GM10847 (cell line): ENCODE data around the gene DYNC1I1.

Experiments used
- POLR2A ChIP-seq: IDR thresholded peaks from 2 replicates; pipeline ENCODE4 v1.6.1; 2011; ENCODE audit not compliant: insufficient read length; ENCODE audit errors: extremely low read depth

The DYNC1I1 gene

GRCh38 chr7:95931460-95932232 lies 159.3 kb downstream of the DYNC1I1 start:
- no peak for TF ChIP-seq POLR2A

GRCh38 chr7:95933618-95934017 lies 161.3 kb downstream of the DYNC1I1 start:
- TF ChIP-seq POLR2A = no peak

- TF ChIP-seq POLR2A = no peak
Observed at GRCh38 chr7:95950698-95951097, 178.3 kb downstream of the DYNC1I1 start.

GRCh38 chr7:95951531-95951930 lies 179.2 kb downstream of the DYNC1I1 start:
- no peak for TF ChIP-seq POLR2A

GRCh38 chr7:95951997-95952795 lies 179.8 kb downstream of the DYNC1I1 start:
- no peak for TF ChIP-seq POLR2A

GRCh38 chr7:95952851-95953250 lies 180.5 kb downstream of the DYNC1I1 start:
- no peak for TF ChIP-seq POLR2A

- TF ChIP-seq POLR2A = no peak
Observed at GRCh38 chr7:95955748-95956147, 183.4 kb downstream of the DYNC1I1 start.

- TF ChIP-seq POLR2A = no peak
Observed at GRCh38 chr7:95957510-95957909, 185.2 kb downstream of the DYNC1I1 start.

GRCh38 chr7:95960706-95961244 lies 188.4 kb downstream of the DYNC1I1 start:
- TF ChIP-seq POLR2A = no peak

GRCh38 chr7:95963446-95963990 lies 191.2 kb downstream of the DYNC1I1 start:
- no peak for TF ChIP-seq POLR2A

GRCh38 chr7:95971716-95972115 lies 199.4 kb downstream of the DYNC1I1 start:
- TF ChIP-seq POLR2A = no peak

GRCh38 chr7:95972523-95972922 lies 200.2 kb downstream of the DYNC1I1 start:
- TF ChIP-seq POLR2A = no peak

- no peak for TF ChIP-seq POLR2A
Observed at GRCh38 chr7:95974108-95974507, 201.8 kb downstream of the DYNC1I1 start.

GRCh38 chr7:95976369-95977060 lies 204.2 kb downstream of the DYNC1I1 start:
- no peak for TF ChIP-seq POLR2A

- no peak for TF ChIP-seq POLR2A
Observed at GRCh38 chr7:95977994-95978393, 205.6 kb downstream of the DYNC1I1 start.
